WTC11 (cell line): ENCODE measurements around the gene TFAP2E. TPM values are rescaled to one million over a fixed set of nuclear protein-coding genes. Genes with fewer than 3 reads are reported as not detected.

ENCODE experiments used
- AFF4 ChIP-seq: sonication (generic); formaldehyde crosslinking; IDR thresholded peaks from 2 replicates; pipeline ENCODE4 v1.8.1; 2023; ENCODE audit warnings: mild to moderate bottlenecking, missing genetic modification reagents, borderline replicate concordance
- AR ChIP-seq: fragments of 250-450 bp; sonication (Bioruptor Pico); IDR thresholded peaks from 2 replicates; pipeline ENCODE4 v1.9.0; 2021; ENCODE audit warnings: mild to moderate bottlenecking
- FOXP1 ChIP-seq: sonication (generic); formaldehyde crosslinking; IDR thresholded peaks from 2 replicates; pipeline ENCODE4 v1.8.0; 2022; ENCODE audit warnings: missing genetic modification reagents, mild to moderate bottlenecking, moderate library complexity, borderline replicate concordance
- GABPB1 ChIP-seq: sonication (generic); formaldehyde crosslinking; IDR thresholded peaks from 2 replicates; pipeline ENCODE4 v1.8.1; 2023; ENCODE audit warnings: mild to moderate bottlenecking, missing genetic modification reagents
- HMGXB4 ChIP-seq: sonication (generic); formaldehyde crosslinking; IDR thresholded peaks from 2 replicates; pipeline ENCODE4 v1.8.1; 2023; ENCODE audit warnings: mild to moderate bottlenecking, moderate library complexity, missing genetic modification reagents
- JAZF1 ChIP-seq: fragments of 250-450 bp; sonication (Bioruptor Pico); IDR thresholded peaks from 2 replicates; pipeline ENCODE4 v1.9.0; 2021; ENCODE audit warnings: moderate library complexity, mild to moderate bottlenecking, inconsistent platforms
- MAX ChIP-seq: sonication (generic); formaldehyde crosslinking; IDR thresholded peaks from 2 replicates; pipeline ENCODE4 v1.8.0; 2022; ENCODE audit warnings: mild to moderate bottlenecking, missing genetic modification reagents
- NR2C2 ChIP-seq: sonication (generic); formaldehyde crosslinking; IDR thresholded peaks from 2 replicates; pipeline ENCODE4 v1.8.0; 2022; ENCODE audit warnings: mild to moderate bottlenecking, missing genetic modification reagents
- SMAD4 ChIP-seq: sonication (generic); formaldehyde crosslinking; IDR thresholded peaks from 2 replicates; pipeline ENCODE4 v1.8.0; 2022; ENCODE audit warnings: mild to moderate bottlenecking, missing genetic modification reagents
- ZNF138 ChIP-seq: sonication (generic); formaldehyde crosslinking; conservative IDR thresholded peaks from 2 replicates; pipeline ENCODE4 v1.8.1; 2022; ENCODE audit warnings: mild to moderate bottlenecking, moderate library complexity, missing genetic modification reagents
- ZNF423 ChIP-seq: fragments of 250-450 bp; sonication (Bioruptor Pico); IDR thresholded peaks from 2 replicates; pipeline ENCODE4 v2.1.2; 2022; ENCODE audit warnings: mild to moderate bottlenecking, moderate library complexity
- ZNF425 ChIP-seq: fragments of 250-450 bp; sonication (Bioruptor Pico); conservative IDR thresholded peaks from 2 replicates; pipeline ENCODE4 v1.9.0; 2021; ENCODE audit warnings: mild to moderate bottlenecking
- total RNA-seq: library from RNA; stranded (reverse); gene quantifications from 3 replicates; pipeline ENCODE4 v1.2.3, GENCODE V29; 2021

Gene TFAP2E
- total RNA-seq, 1 experiment from 2014 or later: 1.7 TPM

- TF ChIP-seq HMGXB4 (CRISPR knock-in tag) (no peak), JAZF1 (no peak), AR (no peak), ZNF423 (CRISPR knock-in tag) (no peak), NR2C2 (CRISPR knock-in tag) (peak; percentile 94), GABPB1 (CRISPR knock-in tag) (peak; percentile 65), AFF4 (CRISPR knock-in tag) (no peak; the same call in 1 of the 2 replicates), FOXP1 (CRISPR knock-in tag) (no peak), ZNF425 (CRISPR knock-in tag) (no peak), ZNF138 (CRISPR knock-in tag) (no peak), SMAD4 (no peak), MAX (CRISPR knock-in tag) (peak; percentile 87)
Measured at GRCh38 chr1:35557611-35558373, 15.3 kb upstream of the TFAP2E start, which contains the start of gene NCDN (continued).
